Daoy (cell line): Measurements from ENCODE around the gene TTC34. TPM values are rescaled to one million over a fixed set of nuclear protein-coding genes. Genes with fewer than 3 reads are reported as not detected.
"Not testable (repeated sequence)": the region's sequence is repeated elsewhere in the genome, so short reads cannot be mapped to it uniquely, and the experiment has no call there.

ENCODE experiments used
- DNase-seq: peaks from one replicate; pipeline ENCODE4 v3.0.0-alpha.2; 2015; ENCODE audit warnings: low read depth
- total RNA-seq: library from RNA; depleted of rRNA; stranded (reverse); fragments of >200 nt; shearing (Covaris generic); gene quantifications from 2 replicates; pipeline ENCODE4 v1.2.3, GENCODE V29; 2014

TTC34 gene
- total RNA-seq, 1 experiment from 2014 or later, result not detected

DNA sequence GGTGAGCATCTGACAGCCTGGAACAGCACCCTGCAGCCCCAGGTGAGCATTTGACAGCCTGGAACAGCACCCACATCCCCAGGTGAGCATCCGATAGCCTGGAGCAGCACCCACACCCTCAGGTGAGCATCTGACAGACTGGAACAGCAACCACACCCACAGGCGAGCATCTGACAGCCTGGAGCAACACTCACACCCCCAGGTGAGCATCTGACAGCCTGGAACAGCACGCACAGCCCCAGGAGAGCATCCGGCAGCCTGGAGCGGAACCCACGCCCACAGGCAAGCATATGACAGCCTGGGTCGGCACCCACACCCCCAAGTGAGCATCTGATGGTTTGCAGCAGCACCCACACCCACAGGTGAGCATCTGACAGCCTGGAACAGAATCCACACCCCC lies 117.5 kb downstream of the TTC34 start:
- DNase-seq, result peak; percentile 28

DNA sequence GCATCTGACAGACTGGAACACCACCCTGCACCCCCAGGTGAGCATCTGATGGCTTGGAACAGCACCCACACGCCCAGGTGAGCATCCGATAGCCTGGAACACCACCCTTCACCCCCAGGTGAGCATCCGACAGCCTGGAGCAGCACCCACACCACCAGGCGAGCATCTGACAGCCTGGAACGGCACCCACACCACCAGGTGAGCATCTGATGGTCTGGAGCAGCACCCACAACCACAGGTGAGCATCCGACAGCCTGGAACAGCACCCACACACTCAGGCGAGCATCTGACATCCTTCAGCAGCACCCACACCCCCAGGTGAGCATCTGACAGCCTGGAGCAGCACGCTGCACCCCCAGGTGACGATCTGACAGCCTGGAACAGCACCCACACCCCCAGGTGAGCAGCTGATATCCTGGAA lies 118.2 kb downstream of the TTC34 start:
- peak; percentile 6 for DNase-seq

DNA sequence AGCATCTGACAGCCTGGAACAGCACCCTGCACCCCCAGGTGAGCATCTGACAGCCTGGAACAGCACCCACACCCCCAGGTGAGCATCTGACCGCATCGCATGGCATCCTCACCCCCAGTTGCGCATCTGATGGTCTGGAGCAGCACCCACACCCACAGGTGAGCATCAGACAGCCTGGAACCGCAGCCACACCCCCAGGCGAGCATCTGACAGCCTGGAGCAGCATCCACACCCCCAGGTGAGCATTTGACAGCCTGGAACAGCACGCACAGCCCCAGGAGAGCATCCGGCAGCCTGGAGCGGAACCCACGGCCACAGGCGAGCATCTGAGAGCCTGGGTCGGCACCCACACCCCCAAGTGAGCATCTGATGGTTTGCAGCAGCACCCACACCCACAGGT lies 118.6 kb downstream of the TTC34 start:
- not testable (repeated sequence) for DNase-seq

DNA sequence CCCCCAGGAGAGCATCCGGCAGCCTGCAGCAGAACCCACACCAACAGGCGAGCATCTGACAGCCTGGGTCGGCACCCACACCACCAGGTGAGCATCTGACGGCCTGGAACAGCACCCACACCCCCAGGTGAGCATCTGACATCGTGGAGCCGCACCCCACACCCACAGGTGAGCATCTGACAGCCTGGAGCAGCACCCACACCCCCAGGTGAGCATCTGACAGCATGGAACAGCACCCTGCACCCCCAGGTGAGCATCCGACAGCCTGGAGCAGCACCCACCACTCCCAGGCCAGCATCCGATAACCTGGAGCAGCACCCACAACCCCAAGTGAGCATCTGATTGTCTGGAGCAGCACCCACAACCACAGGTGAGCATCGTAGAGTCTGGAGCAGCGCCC lies 124.8 kb downstream of the TTC34 start:
- DNase-seq, result not testable (repeated sequence)

DNA sequence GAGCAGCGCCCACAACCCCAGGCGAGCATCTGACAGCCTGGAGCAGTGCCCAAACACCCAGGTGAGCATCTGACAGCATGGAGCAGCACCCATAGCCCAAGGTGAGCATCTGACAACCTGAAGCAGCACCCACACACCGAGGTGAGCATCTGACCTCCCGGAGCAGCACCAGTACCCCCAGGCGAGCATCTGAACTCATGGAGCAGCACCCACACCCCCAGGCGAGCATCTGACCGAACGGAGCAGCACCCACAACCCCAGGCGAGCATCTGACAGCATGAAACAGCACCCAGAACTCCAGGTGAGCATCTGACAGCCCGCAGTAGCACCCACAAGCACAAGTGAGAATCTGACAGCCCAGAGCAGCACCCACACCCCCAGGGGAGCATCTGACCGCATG lies 129.8 kb downstream of the TTC34 start:
- not testable (repeated sequence) for DNase-seq

DNA sequence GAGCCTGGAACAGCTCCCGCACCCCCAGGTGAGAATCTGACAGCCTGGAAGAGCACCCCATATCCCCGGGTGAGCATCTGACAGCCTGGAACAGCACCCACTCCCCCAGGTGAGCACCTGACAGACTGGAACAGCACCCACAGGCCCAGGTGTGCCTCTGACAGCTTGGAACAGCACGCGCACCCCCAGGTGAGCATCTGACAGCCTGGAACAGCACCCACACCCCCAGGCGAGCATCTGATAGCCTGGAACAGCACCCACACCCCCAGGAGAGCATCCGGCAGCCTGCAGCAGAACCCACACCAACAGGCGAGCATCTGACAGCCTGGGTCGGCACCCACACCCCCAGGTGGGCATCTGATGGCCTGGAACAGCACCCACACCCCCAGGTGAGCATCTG lies 141.7 kb downstream of the TTC34 start:
- not testable (repeated sequence) for DNase-seq

DNA sequence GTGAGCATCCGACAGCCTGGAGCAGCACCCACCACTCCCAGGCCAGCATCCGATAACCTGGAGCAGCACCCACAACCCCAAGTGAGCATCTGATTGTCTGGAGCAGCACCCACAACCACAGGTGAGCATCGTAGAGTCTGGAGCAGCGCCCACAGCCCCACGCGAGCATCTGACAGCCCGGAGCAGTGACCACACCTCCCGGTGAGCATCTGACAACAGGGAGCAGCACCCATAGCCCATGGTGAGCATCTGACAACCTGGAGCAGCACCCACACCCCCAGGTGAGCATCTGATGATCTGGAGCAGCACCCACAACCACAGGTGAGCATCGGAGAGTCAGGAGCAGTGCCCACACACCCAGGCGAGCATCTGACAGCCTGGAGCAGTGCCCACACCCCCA lies 143.6 kb downstream of the TTC34 start:
- DNase-seq, result not testable (repeated sequence)

DNA sequence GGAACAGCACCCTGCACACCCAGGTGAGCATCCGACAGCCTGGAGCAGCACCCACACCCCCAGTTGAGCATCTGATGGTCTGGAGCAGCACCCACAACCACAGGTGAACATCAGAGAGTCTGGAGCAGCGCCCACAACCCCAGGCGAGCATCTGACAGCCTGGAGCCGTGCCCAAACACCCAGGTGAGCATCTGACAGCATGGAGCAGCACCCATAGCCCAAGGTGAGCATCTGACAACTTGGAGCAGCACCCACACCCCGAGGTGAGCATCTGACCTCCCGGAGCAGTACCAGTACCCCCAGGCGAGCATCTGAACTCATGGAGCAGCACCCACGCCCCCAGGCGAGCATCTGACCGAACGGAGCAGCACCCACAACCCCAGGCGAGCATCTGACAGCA lies 144.4 kb downstream of the TTC34 start:
- not testable (repeated sequence) for DNase-seq

DNA sequence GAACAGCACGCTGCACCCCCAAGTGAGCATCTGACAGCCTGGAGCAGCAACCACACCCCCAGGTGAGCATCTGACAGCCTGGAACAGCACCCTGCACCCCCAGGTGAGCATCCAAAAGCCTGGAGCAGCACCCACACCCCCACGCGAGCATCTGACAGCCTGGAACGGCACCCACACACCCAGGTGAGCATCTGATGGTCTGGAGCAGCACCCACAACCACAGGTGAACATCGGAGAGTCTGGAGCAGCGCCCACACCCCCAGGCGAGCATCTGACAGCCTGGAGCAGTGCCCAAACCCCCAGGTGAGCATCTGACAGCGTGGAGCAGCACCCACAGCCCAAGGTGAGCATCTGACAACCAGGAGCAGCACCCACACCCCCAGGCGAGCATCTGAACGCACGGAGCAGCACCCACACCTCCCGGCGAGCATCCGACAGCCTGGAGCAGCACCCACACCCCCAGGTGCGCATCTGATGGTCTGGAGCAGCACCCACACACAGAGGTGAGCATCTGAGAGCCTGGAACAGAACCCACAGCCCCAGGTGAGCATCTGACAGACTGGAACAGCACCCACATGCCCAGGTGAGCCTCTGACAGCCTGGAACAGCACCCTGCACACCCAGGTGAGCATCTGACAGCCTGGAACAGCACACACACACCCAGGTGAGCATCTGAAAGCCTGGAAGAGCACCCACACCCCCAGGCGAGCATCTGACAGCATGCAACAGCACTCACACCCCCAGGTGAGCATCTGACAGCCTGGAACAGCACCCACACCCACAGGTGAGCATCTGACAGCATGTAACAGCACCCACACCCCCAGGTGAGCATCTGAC lies 145.7 kb downstream of the TTC34 start:
- DNase-seq, result not testable (repeated sequence)

DNA sequence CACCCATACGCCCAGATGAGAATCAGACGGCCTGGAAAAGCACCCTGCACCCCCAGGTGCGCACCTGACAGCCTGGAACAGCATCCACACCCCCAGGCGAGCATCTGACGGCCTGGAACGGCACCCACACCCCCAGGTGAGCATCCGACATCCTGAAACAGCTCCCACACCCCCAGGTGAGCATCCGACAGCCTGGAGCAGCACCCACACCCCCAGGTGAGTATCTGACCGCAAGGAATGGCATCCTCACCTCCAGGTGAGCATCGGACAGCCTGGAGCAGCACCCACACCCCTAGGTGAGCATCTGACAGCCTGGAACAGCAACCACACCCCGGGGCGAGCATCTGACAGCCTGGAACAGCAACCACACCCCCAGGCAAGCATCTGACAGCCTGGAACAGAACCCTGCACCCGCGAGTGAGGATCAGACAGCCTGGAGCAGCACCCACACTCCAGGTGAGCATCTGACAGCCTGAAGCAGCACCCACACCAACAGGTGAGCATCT lies 147.0 kb downstream of the TTC34 start:
- not testable (repeated sequence) for DNase-seq

DNA sequence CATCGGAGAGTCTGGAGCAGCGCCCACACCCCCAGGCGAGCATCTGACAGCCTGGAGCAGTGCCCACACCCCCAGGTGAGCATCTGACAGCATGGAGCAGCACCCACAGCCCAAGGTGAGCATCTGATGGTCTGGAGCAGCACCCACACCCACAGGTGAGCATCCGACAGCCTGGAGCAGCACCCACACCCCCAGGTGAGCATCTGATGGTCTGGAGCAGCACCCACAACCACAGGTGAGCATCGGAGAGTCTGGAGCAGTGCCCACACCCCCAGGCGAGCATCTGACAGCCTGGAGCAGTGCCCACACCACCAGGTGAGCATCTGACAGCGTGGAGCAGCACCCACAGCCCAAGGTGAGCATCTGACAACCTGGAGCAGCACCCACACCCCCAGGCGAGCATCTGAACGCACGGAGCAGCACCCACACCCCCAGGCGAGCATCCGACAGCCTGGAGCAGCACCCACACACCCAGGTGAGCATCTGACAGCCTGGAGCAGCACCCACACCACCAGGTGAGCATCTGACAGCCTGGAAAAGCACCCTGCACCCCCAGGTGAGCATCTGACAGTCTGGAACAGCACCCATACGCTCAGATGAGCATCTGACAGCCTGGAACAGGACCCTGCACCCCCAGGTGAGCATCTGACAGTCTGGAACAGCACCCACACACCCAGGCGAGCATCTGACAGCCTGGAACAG lies 147.6 kb downstream of the TTC34 start:
- DNase-seq, result not testable (repeated sequence)

DNA sequence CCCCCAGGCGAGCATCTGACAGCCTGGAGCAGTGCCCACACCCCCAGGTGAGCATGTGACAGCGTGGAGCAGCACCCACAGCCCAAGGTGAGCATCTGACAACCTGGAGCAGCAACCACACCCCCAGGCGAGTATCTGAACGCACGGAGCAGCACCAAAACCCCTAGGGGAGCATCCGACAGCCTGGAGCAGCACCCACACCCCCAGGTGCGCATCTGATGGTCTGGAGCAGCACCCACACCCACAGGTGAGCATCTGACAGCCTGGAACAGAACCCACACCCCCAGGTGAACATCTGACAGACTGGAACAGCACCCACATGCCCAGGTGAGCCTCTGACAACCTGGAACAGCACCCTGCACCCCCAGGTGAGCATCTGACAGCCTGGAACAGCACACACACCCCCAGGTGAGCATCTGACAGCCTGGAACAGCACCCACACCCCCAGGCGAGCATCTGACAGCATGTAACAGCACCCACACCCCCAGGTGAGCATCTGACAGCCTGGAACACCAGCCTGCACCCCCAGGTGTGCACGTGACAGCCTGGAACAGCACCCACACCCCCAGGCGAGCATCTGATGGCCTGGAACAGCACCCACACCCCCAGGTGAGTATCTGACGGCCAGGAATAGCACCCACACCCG lies 148.4 kb downstream of the TTC34 start:
- not testable (repeated sequence) for DNase-seq

DNA sequence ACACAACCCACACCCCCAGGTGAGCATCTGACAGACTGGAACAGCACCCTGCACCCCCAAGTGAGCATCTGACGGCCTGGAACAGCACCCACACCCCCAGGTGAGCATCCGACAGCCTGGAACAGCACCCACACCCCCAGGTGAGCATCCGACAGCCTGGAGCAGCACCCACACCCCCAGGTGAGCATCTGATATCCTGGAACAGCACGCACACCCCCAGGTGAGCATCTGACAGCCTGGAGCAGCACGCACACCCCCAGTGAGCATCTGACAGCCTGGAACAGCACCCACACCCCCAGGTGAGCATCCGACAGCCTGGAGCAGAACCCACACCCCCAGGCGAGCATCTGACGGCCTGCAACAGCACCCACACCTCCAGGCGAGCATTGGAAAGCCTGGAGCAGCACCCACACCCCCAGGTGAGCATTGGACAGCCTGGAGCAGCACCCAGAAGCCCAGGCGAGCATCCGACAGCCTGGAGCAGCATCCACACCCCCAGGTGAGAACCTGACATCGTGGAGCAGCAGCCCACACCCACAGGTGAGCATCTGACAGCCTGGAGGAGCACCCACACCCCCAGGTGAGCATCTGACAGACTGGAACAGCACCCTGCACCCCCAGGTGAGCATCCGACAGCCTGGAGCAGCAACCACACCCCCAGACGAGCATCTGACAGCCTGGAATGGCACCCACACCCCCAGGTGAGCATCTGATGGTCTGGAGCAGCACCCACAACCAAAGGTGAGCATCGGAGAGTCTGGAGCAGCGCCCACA lies 149.2 kb downstream of the TTC34 start:
- not testable (repeated sequence) for DNase-seq

DNA sequence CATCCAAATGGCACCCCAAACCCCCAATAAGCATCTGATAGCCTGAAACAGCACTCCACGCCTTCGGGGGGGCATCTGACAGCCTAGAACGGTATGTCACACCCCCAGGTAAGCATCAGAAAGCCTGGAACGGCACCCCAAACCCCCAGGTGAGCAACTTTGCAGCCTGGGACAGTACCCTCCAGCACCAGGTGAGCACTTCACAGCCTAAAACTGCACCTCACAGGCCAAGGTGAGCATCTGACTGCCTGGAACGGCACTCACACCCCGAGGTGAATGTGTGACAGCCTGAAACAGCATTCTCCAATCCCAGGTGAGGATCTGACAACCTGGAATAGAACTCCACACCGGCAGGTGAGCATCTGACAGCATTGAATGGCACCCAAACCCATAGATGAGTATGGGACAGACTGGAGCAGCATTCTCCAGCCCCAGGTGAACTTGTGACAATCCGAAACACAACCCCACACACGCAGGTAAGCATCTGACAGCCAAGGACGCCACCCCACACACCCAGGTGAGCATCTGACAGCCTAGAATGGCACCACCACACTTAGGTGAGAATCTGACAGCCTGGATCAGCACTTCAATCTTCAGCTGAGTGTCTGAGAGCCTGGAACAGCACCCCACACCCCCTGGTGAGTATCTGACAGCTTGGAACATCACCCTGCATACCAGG lies 150.4 kb downstream of the TTC34 start:
- DNase-seq, result no peak

DNA sequence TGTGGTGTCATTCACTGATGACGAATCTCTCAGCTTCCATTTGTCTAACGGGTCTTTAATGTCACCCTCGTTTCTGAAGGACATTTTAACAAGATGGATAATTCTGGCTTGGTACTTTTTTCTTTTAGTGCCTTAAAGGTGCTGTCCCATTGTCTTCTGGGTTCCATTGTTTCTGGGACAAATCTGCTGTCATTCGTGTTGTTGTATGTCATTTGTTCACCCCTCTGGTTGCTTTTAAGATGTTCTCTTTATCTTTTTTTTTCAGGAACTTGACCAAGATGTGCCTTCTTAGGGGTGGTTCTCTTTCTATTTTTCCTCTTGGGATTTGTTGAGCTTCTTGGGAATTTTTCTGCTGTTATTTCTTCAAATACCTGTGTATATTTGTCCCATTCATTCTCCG lies 154.7 kb downstream of the TTC34 start:
- no peak for DNase-seq

DNA sequence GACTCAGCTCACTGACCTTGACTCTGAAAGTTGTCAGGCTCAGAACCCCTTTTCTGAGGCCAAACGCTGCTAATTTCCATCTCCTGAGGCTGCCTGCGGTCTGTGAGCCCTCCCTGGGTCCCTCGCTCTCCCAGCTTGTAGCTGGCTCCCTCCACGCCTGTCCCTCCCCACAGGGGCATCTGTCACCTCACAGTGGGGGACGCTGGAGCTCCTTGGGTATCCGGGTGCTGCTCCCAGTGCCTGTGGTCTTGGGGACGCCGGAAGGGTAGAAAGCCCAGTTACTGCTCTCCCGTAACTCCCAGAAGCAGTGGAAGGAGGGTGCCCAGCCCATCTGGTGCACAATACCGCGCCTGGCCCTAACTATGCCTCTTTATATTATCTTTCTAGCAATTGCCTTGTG lies 155.7 kb downstream of the TTC34 start:
- no peak for DNase-seq

DNA sequence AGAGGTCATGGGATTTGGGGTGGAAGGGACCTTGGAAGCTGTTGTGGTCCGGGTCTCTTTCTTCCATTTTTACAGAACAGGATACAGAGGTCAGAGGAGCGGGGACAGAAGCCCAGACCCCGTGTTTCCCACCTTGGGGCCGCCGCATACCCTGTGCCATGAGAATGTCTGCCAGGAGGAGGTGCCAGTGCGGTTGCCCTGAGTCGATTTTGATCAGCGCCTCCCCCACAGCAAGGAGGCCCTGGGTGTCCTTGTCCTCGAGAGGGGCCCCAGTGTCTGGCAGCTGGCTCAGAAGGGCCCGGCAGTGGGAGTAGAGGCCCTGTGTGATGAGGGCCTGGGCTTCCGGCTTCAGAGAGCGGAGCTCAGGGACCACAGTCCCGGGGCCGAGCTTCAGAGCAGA lies 156.3 kb downstream of the TTC34 start:
- no peak for DNase-seq

DNA sequence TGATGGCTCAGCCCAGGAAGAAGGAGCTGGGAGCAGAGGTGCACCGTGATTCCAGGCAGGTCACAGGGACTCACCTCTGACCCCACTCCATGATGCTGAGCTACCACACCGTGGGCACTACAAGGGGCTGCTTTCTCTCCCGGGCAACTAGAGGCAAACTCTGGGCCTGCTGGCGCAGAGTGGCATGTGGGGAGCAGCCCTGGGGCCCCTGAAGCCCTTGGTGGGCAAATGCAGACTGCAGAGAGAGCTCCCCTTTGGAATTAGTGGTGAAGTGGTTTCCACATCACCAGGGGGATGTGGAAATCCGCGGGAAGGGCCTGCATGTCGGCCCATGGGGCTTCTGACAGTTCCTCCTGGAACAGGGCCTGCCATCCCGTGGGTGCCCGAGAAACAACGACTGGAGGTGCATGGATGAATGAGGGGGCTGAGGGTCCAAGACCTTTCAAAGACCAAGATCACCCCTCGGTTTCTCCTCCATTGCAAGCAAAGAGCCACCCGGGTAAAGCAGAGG lies 156.8 kb downstream of the TTC34 start:
- DNase-seq, result no peak

DNA sequence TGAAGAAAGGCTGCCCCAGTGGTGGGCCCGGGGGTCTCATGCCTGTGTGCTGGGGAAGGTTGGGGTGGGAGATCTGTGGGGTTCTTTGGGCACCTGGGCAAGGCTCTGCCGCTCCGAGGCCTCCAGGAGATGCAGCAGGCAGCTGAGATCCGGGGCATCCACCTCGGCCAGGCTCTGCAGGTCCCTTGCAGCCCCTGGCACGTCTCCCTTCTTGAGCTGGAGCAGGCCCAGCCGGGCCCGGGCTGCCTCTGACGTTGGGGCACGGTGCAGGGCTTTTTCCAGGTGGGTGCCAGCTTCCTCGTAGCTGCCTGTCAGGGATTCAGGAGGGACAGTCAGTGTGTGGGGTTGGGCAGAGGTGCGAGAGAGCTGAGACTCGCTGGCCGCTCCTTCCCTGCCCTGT lies 157.3 kb downstream of the TTC34 start:
- DNase-seq, result no peak

DNA sequence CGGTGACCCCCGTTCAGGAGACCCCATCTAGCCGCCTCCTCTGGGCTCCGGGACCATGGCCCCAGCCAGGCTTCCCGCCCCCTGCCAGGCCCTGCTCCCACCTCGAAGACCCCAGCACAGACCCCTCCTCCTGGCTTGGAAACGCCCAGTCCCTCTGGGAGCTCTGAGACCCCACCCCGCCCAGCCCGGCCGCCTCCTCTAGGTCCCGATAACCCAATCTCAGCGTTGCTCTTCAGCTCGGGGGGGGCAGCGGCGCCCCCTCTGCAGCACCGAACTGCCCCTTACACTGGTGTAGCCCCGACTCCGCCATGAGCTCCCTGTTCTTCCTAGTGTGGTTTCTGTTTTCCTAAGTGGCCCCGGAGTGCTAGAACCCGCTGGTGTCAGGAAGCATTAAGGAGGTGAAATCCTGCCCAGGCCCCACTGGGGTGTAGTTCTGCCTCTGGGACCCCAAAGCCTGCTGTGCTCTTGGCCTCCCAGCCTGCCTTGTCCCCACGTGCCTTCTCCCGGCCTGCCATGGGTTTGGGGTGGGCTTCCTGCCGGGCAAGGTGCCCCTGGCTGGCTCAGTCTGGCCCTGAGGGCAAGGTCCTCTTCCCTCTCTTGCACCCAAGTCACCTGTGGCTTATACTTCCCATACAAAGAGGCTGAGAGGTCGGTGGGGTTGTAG lies 157.9 kb downstream of the TTC34 start:
- no peak for DNase-seq
